ENCODE measurements around the gene WDR62.
A peak's percentile ranks its signal among the peaks of the same experiment; 100 is the strongest.

WDR62 gene

DNA sequence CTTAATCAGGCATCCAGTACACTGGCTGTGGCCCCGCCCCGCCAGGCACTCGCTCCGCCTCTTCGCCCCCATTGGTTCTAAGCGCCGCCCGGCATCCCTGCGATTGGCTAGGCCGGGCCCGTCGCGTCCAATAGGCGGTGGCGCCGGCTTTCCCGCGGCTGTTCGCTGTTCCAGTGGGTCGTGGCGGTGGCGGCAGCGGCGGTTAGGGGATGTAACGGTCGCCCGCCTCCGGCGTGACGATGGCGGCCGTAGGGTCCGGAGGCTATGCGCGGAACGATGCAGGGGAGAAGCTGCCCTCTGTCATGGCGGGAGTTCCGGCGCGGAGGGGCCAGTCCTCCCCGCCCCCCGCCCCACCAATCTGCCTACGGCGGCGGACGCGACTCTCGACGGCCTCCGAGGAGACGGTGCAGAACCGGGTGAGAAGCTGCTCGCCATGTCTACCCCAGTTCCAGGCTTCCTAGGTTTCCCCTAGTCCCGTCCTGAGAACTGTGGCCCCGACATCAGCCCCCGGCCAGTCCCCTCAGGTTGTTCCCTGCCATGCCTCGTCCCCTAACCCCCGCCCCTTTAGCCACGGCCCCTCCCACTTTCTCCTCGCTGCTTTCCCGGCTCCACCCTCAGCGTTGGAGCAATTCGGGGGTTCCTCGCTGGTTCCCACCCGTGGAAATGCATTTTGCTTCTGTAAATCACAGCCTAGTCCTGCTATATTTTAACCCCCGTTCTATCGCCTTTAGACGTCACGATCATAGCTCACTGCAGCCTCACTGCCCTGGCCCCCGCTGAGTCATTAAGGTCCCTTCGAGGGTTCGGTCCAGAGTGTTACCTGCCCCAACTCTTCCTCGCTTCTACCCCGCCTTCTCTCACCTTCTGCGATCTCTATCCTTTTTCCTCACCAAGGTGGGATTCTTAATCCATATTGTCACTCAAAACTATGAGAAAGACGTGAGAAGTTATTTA is at the start of gene WDR62:
Gene WDR62, plus strand, starts transcription at position 165 of the 954 bp plus-strand sequence. Its CDS starts 75 bp downstream, at position 240.
- peak; percentile 93 to 94 for DNase-seq

DNA sequence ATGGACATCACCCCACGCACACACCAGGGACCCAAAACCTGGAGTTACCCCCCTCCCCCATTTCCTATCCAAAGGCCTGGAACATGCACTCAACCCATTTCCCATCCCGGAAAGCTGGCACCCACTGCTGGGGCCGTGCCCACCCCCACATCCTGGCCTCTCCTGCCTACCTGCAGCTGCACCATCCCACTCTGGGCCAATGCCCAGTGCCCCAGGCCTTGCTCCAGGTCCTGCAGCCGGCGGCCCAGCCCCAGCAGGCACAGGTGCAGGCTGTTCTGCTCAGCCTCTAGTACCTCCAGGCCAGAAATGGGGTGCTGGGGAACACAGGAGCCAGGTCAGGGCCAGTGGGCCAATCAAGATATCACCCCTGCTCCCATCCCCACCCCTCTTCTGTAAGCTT is 47.7 kb upstream of the WDR62 start:
- no peak for DNase-seq

DNA sequence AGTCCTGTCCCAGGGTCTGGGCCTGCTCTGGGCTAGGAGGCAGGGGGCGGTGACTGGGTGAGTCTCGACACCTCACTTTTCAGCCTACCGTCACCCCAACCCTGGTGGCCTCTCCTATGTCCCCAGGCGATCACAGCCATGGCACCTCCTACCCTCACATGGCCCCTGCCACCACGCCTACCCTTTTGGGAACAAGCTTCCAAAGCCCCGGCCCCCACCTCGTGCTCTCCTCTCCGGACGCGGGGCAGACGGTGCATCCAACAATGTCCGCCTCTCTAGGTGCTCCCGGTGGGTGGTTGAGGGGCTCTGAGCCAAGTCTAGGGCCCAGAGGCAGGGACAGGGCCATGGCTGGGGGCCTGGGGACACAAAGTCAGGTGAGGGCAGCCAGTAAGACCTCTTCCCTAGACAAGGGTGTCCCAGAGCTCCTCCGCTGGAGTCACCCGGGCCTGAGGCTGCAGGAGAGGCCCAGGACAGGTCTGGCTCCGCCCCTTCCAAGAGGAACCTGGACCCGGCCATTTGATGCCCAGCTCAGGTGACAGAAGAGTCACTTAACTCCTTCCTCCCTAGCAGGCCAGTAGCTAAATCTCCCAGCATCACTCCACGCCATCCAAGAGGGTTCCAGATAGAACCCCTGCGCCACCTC is 46.2 kb upstream of the WDR62 start, which contains the start of gene SYNE4:
Gene SYNE4, minus strand, starts transcription at position 478 of the 643 bp plus-strand sequence. Its CDS starts 132 bp downstream, at position 346.
- DNase-seq: no peak

DNA sequence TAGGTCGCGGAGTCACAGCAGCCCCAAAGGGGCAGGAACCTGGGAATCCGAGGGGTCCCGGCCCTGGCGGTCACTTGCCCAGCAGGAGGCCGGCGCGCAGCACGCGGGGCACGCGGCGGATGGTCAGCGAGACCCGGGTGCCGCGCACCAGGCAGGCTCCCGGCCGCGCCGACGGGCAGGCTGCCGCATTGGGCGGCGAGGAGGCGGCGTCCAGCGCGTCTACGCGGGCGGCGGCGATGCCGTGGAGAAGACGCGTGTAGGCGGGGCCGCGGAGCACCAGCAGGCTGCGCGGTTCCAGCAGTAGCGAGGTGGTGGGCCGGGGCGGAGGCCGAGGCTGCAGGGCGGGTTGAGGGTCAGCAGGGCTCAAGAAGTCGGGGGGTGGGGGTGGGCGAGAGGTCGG is 45.5 kb upstream of the WDR62 start:
- peak; percentile 29 to 40 for DNase-seq

DNA sequence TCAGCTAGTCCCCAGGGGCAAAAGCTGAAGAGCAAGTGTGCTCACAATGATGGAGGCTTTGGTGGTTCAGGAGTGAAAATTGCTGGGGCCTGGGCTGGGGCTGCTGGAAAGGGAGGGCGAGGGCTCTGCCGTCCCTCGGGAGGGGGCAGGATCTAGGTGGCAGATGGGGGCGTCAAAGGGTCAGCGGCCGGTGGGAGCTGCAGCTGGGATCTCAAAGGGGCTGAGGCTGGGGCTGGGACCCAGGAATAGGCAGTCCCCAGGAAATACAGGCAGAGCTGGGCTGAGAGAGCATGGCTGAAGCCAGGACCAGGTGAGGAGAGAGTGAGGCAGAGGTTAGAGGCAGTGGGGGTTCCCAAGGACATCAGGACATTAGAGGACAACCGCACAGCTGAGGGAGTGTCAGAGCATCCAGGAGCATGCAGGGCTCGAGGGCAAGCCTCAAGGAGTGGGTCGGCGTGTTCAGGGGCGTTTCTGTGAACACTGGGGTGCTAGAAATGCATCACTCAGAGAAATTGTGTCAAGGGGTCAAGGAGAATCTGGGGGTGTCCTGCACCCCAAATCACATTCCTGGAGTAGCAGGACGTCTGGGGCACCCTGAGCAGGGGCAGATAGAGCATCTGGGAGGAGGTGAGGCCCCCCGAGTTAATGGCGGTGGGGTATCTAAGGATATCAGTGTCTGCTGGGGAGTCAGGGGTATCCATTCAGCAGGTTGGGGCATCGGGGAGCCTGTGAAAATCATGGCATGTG is 44.9 kb upstream of the WDR62 start:
- no peak for DNase-seq

DNA sequence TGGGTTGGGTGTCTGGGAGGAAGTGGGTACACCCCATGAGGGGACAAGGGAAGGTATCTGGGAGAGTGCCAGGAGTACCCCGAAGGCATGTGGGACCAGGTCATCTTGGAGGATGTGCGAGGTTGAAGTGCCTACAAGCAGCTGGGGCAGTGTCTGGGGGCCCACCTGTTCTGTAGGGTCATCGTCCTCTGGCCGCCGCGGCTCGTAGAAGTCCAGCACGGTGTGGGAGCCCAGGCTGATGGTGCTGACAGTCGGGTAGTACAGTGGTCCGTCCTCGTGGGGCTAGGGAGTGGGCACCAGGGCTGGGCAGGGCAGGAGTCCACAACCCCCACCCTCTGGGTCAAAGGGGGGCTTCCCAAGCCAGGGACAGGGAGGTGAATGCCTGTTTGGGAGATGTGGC is 44.3 kb upstream of the WDR62 start:
- no peak for DNase-seq

DNA sequence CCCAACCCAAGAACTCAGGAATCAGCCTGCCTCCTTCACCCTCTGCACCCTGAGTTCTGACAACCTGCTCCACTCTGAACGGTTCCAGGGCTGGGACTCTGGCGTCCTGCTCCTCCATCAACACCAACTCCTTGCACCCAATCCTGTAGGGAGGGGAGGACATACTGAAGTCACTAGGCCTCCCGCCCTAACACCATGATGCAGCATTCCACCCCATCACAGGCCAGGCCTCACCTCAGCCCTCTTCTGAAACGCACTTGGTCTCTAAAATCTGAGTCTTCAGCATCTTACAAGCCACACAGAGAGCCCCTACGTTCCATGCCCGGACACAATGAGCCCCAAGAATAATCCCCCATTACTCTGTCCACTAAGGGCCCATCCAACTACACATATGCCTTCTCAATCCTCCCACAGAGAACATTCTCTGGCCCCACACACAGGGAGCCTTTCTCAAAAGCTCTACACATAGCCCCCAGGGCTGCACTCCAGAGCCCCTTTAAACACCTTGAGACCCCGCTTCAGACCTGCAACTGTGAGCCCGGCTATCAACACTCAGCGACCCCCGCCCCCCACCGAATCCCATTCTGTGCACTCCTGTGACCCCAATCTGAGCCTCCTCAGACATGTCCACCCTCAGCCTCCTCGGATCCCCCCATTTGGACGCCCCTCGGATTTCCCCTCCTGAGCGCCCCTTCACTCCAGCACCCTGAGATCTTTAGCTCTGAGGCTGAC is 41.3 kb upstream of the WDR62 start:
- DNase-seq: no peak

DNA sequence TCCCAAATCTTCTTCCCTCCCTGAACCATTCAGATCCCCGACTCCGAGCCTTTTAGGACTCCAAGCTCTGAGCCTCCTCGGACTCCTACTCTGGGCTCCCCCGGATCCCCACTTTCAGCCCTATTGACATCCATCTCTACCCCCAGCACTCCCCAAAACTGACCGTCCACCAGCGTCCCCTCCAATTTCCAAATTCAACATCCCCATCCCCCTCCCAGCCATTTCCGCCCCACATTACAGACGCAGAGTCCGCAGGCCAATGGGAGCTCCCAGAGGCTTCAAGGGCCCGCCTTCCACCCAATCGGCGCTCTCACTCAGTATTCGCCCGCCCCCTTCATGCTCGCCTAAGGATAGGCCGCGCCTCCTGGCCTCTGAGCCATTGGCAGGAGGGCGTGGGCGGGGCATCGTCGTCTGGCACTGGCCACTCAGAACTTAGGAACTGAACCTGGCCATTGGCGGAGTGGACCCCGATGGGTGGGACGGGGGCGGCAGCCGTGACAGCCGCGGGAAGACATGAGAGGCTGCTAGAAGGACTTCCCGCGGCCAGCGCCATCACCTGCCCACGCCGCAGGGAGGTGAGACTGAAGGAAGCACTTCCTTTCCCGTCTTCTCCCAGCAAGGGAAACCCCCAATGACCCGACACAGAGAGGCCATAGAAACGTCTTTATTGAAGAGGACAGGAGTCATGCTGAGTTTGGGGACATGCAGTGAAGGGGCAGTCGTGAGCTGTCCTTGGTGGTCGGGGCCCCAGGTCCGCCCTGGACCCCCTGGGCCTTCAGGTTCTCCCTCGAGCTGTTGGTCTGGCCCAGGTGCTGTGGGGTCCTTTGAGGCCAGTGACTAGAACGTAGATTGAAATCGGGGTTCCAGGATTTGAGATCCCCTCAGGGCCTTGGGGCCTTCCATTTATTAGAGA is 40.4 kb upstream of the WDR62 start, which contains the start of gene ALKBH6:
Gene ALKBH6, minus strand, starts transcription at position 202 of the 913 bp plus-strand sequence. CDS start 816 bp downstream, outside the sequence.
- DNase-seq: peak; percentile 99 to 100

DNA sequence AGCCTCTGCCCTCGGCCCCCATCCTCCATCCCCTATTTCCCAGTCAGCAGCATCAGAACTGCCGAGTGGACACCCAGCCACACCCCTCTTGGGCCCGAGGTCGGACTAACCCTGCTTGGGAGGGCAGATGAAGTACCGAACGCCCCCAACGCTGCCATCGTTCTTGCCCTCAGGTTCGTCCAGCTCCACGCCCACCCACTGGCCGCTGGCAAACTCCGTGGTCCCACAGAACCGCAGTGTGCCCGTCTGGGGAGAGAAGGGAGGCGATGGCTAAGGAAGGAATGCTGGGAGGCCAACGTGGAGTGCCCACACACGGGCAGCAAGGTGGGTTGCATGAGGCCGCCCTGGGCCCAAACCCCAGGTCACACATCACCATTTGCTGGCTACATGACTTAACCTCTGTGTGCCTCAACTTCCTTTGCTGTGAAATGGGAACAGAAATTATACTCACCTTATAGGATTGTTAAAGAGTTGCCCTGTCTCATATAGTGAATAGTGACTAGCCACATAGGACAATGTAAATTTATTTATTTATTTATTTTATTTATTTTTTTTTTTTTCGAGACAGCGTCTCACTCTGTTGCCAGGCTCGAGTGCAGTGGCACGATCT is 35.5 kb upstream of the WDR62 start:
- no peak for DNase-seq

DNA sequence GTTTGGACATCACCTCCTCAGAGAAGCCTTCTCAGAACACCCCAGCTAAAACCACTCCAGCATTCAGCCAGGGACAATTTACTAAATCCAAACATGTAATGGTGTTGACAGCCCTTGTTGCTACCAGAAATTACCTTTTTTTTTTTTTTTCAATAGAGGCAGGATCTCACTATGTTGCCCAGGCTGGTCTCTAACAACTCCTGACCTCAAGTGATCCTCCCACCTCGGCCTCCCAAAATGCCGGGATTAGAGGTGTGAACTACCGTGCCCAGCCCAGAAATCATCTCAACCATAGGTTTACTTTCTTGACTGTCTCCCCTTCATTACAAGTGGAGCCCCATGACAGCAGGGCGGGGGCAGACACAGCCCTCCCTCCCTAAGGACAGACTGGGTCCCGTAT is 31.3 kb upstream of the WDR62 start:
- no peak for DNase-seq

DNA sequence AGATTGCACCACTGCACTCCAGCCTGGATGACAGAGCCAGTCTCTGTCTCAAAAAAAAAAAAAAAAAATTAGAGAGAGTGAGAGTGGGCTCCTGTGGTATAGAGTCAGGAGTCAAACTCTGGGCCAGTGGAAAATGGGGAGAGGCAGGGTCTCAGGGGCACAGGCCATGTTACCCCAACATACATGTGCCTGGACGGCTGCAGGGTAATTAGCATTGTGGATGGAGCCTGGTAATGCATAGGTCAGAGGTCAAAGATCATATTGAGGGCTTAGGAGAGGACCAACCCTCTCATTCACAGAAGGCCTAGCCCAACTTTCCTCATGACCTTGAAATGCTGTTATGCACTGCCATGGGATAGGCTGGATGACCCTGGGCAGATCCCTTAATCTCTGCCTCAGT is 29.2 kb upstream of the WDR62 start:
- no peak for DNase-seq

DNA sequence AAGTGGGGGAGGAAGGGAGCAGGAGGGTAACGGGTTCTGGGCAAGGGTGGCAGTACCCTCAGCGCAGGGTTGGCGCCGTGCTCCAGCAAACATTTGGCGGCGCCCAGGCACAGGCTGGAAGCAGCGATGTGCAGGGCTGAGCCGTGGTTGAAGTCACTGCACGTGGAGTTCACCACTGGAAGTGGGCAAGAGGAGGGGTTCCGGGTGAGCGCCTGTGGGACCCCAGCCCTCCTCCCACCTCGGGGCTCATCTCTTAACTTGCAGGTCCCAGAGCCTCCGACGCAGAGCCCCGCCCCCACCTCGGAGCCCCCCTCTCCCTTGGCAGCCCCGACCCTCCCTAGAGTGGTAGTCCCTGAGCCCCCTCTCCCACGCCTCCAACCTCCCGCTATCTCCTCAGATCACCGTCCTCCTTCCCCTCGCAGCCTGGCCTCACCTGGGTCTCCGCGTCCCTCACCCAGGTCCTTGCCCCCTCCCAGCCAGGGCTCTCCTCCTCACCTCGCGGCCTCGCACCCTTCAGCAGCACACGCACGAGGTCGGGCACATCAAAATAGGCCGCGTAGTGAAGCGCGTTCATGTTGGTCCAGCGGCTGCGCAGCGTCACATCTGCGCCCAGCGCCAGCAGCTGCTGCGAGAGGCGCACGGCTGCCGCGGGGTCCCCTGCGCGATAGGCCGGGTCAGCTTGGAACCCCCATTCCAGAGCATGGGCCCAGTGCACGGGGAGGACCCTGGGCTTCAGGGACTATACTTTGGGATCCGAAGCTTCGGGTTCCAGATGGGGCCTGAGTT is 28.4 kb upstream of the WDR62 start:
- no peak for DNase-seq

DNA sequence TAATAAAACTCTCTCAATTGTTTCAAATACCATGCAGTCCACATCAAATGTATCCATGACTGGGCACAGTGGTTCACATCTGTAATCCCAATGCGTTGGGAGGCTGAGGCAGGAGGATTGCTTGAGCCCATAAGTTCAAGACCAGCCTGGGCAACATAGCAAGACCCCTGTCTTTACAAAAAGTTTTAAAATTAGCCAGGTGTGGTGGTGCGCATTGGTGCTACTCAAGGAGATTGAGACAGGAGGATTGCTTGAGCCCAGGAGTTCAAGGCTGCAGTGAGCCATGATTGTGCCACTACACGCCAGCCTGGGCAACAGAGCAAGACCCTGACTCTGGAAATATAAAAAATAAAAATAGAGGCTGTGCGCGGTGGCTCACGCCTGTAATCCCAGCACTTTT is 27.0 kb upstream of the WDR62 start:
- DNase-seq: no peak

DNA sequence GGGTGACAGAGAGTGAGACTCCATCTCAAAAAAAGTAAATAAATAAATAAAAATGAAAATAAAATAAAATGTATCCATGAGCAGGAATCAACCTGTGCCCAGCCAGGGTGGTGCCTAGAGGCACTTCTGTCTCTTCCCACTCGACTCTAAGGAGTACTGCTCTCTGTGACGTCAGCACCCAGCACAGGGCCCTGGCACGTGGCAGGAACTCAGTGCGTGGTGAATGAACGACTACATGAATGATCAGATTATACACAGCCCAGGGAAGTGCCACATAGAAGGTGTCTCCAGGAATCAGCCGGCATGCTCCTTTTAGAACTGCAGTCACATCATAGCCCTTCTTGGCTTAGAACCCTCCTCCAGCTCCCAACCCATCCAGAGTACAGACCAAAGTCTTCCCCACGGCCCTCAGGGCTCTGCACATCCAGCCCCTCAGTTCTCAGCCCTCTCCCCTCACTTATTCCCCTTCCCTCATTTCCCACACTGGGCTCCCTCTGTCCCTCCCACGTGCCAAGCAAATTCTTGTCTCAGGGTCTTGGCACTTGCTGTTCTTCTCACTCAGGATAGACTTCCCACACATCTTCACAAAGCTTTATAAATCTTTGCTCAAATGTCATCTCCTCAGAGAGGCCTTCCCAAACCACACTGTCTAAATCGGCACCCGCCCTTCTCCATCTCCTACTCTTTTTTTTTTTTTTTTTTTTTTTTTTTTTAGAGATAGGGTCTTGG is 26.2 kb upstream of the WDR62 start:
- no peak for DNase-seq

DNA sequence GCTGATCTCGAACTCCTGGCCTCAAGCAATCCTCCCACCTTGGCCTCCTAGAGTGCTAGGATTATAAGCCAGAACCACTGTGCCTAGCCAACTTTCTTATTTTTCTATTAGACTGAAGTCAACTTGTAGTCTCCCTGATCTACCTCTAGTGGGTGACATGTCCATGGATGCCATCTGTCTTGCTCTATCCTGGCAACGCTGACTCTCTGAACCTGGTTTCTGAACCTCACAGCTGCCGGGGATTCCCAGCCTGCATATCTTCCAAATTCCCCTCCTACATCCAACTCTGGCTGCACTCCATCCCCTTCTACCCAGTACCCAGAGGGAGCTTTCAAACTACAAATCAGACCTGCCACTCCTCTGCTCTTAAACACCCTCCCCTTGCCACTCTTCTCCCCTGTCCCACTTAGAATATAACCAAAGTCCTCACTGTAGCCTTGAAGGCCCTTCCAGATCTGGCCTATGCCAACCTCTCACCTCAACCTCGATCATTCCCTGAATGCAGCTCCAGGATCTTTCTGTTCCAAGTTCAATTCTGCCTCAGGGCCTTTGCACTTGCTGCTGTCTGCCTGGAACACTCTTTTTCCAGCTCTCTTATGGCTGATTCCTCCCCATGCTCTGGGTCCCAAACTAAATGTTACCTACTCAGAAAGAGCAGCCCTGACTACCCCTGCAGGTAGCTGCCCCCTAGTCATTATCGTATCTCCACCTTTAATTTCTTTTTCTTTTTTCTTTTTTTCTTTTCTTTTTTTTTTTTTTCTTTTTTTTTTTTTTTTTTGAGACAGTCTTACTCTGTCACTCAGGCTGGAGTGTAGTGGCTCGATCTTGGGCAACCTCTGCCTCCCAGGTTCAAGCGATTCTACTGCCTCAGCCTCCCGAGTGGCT is 24.2 kb upstream of the WDR62 start:
- no peak for DNase-seq

DNA sequence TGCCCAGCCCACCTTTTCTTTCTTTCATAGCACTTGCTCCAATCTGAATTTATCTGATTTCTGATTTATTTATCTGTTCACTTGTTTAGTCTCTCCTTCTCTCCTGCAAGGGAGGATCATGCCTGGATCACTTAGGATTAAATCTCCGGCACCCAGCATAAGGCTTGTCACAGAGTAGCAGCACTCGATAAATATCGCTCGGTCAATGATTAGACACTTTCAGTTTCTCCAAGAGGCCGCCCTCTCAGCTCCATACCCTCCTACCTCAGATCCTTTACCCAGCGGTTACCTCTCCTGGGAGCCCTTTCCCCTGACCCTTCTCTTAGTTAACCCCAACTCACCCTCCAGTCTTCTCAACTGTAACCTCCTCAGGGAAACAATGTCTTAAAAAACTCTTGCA is 23.4 kb upstream of the WDR62 start:
- no peak for DNase-seq

DNA sequence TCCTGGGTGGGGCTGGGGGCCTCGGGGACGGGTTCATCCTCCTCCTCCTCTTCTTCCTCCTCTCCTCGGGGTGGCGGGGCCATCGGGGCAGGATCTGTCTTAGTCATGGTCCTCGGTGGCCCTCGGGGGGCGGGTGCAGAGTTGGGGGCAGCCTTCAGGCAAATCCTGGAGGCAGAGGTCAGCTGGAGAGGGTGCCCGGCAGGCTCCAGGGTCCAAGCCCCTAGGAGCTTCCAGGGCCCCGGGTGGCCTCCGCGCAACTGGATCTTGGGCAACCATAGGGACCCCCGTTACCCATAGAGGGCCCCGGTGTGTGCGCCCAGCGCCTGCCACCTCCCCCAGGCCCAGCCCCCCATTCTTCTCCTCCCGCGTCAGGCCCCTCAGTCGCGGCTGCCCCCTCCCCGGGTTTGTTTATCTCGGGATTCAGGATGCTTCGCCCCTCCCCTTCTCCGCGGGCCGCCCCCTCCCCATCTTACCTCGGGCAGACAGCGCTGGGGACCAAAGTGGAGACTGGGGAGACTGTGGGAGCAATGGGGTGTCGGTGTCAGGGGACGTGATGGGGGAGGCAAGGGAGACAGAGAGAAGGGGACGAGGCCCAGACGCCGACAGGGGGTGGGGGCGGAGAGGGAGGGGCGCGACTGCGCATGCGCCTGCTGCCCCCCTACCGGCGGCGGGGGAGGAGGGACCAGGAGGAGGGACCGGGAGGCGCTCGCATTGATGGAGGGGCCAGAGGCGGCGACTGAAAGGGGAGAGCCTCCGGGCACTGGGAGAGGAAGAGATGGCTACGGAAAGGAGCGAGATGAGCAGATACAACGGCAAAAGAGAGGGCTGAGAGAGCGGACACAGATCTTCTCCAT is 22.2 kb upstream of the WDR62 start, which contains the start of gene CLIP3:
Gene CLIP3, minus strand, starts transcription at position 623 of the 854 bp plus-strand sequence. Its CDS starts 516 bp downstream, at position 107.
- DNase-seq: peak; percentile 33 to 45

Measured in activated CD4-positive, alpha-beta T cell treated with anti-CD3 and anti-CD28 coated beads for 4 hours (primary cell).